Measurements from ENCODE around the gene VTA1.
"Not testable (repeated sequence)": the region's sequence is repeated elsewhere in the genome, so short reads cannot be mapped to it uniquely, and the experiment has no call there.

The VTA1 gene

DNA sequence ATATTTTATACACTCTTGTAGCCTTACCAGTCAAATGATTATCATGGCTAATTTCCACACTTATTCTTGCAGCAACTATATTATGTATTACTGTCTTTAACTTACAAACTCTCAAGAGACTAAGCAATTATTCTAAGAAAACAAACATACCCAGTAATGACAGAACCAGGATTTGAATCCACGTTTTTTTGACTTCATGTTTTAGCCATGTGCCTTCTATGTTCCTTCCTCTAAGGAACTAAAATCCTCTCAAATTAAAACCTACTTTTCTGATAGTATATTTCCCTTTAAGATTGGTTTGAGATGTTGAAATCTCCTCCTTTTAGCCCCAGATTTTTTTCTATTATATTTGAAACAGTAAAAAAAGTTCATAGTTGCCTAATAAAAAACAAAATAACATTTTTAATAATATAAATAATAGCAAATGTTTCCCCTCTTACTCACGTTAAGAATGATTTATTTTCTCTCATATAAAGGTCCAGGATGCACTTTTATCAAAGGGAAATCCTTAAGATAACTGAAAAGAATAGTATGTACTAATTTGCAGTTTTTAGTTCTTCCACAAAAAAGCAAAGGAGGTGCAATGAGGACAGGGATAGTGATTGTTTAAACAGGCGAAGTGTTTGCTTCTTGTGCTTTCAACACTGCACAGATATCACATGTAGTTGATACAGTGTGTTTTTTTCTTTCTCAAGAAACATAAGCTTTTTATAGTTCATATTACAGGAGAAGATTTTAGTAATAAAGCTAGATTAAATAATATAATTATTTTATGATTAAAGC lies 54.0 kb downstream of the VTA1 start:
- no peak for DNase-seq (ENCODE audit: insufficient read length)
- TF ChIP-seq POLR2AphosphoS5 (IDR thresholded peaks at IDR 0.05; ENCODE audit: low read depth, low read length) (no peak), POLR2A (IDR thresholded peaks at IDR 0.05; ENCODE audit: low read depth, low read length) (no peak), TAF1 (IDR thresholded peaks at IDR 0.05; ENCODE audit: borderline replicate concordance, low read depth, low read length) (no peak)
- no peak for FAIRE-seq

DNA sequence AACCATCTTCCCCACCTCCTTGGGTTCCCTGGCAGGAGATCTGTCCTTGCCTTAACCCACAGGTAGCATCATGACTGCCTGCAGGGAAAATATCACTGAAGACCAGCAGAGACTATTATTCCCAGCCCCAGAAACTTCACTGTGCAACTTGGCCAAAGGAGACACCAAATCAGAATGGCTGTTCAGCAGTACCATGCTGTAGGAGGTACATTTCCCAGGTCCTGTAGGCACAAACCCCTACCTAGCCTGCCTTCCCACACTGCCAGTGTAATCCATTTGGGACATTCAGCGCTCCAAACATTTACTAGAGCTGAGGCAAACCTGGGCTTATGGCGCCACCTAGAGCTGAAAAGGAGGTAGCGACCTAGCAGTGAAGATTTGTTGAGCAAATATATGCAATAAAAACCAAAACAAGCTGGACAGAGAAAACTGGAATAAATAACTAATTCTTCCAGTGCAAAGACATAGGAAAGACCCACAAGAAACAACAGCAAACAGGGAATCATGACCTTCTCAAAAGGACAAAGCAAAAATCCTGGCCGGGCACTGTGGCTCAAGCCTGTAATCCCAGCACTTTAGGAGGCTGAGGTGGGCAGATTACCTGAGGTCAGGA lies 60.3 kb downstream of the VTA1 start:
- TF ChIP-seq TAF1 (IDR thresholded peaks at IDR 0.05; ENCODE audit: borderline replicate concordance, low read depth, low read length), result no peak
- TF ChIP-seq POLR2A (IDR thresholded peaks at IDR 0.05; ENCODE audit: low read depth, low read length), result no peak
- TF ChIP-seq POLR2AphosphoS5 (IDR thresholded peaks at IDR 0.05; ENCODE audit: low read depth, low read length), result no peak
- FAIRE-seq, result peak; percentile 38
- no peak for DNase-seq (ENCODE audit: insufficient read length)

DNA sequence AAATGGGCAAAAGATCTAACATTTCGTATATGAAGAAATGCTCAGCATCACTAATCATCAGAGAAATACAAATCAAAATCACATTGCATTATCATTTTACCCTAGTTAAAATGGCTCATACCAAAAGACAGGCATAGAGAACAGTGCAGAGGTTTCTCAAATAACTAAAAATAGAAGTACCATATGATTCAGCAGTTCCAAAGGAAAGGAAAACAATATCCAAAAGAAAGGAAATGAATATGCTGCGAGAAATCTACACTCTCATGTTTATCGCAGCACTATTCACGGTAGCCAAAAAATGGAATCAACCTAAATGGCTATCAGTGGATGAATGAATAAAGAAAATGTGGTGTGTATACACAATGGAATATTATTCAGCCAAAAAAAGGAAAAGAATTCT lies 63.5 kb downstream of the VTA1 start:
- TF ChIP-seq POLR2AphosphoS5 (IDR thresholded peaks at IDR 0.05; ENCODE audit: low read depth, low read length) (no peak), POLR2A (IDR thresholded peaks at IDR 0.05; ENCODE audit: low read depth, low read length) (no peak), TAF1 (IDR thresholded peaks at IDR 0.05; ENCODE audit: borderline replicate concordance, low read depth, low read length) (no peak)
- FAIRE-seq (no peak), DNase-seq (ENCODE audit: insufficient read length) (no peak)

DNA sequence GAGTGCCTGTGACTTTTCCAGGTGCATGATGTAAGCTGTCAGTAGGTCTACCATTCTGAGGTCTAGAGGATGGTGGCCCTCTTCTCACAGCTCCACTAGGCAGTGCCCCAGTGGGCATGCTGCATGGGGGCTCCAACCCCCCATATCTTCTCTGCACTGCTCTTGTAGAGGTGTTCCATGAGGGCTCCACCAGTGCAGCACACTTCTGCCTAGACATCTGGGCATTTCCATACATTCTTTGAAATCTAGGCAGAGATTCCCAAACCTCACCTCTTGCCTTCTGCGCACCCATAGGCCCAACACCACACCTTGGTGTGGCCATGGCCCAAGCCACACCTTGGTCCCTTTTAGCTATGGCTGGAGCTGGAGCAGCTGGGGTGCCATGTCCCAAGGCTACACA lies 66.3 kb downstream of the VTA1 start:
- DNase-seq (ENCODE audit: insufficient read length), result no peak
- no peak for FAIRE-seq
- TF ChIP-seq POLR2AphosphoS5 (IDR thresholded peaks at IDR 0.05; ENCODE audit: low read depth, low read length) (no peak), TAF1 (IDR thresholded peaks at IDR 0.05; ENCODE audit: borderline replicate concordance, low read depth, low read length) (no peak), POLR2A (IDR thresholded peaks at IDR 0.05; ENCODE audit: low read depth, low read length) (no peak)

DNA sequence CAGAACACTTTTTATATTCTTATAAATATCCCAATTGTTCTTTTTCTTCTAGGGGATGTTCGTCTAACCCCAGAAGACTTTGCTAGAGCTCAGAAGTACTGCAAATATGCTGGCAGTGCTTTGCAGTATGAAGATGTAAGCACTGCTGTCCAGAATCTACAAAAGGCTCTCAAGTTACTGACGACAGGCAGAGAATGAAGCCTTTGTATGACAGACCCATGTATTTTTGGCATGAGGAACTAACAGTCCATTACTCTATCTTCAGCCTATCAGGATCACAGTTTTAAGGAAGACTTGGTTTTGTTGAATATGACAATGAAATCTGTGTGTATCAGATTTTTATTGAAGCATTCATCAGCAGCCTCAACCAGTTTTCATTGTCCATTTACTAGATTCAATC lies 71.4 kb downstream of the VTA1 start:
- DNase-seq (ENCODE audit: insufficient read length), result no peak
- TF ChIP-seq POLR2A (IDR thresholded peaks at IDR 0.05; ENCODE audit: low read depth, low read length) (no peak), TAF1 (IDR thresholded peaks at IDR 0.05; ENCODE audit: borderline replicate concordance, low read depth, low read length) (no peak), POLR2AphosphoS5 (IDR thresholded peaks at IDR 0.05; ENCODE audit: low read depth, low read length) (no peak)
- no peak for FAIRE-seq

DNA sequence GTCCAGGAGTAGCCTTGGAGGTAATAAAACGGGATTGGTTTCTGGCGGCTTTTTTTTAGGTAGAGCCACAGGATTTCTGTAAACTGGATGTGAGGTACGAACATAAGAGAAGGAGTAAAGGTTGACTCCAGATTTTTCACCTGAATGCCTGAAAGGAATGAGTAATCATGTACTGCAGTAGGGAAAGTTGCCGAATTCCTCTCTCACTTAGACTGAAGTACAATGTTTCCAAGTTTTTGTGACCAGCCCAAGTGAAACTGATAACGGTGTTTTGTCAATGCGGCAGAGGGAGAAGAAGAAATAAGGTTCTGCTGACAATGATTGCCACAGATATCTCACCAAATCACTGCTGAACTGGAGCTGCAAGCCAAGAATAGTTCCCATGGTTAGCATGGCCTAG lies 75.0 kb downstream of the VTA1 start:
- DNase-seq (ENCODE audit: insufficient read length), result no peak
- FAIRE-seq, result no peak
- no peak for TF ChIP-seq POLR2A (IDR thresholded peaks at IDR 0.05; ENCODE audit: low read depth, low read length)

DNA sequence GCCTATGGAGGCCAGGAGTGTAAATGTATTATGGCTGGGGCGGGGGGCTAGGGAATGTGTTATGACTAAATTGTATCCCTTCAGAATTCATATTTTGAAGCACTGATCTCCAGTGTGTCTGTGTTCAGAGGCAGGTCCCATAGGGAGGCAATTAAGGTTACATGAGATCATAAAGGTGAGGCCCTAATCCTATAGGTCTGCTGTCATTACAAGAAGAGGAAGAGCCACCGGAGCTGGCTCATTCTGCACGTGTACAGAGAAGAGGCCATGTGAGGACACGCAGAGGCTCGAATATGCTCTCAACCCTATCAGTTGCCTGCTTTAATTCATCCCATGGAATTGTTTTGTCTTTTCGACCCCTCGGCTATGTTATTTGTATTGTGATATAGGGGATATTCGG lies 76.9 kb downstream of the VTA1 start:
- TF ChIP-seq POLR2AphosphoS5 (IDR thresholded peaks at IDR 0.05; ENCODE audit: low read depth, low read length), result no peak
- no peak for TF ChIP-seq TAF1 (IDR thresholded peaks at IDR 0.05; ENCODE audit: borderline replicate concordance, low read depth, low read length)
- TF ChIP-seq POLR2A (IDR thresholded peaks at IDR 0.05; ENCODE audit: low read depth, low read length), result no peak
- DNase-seq (ENCODE audit: insufficient read length) (no peak), FAIRE-seq (no peak)

DNA sequence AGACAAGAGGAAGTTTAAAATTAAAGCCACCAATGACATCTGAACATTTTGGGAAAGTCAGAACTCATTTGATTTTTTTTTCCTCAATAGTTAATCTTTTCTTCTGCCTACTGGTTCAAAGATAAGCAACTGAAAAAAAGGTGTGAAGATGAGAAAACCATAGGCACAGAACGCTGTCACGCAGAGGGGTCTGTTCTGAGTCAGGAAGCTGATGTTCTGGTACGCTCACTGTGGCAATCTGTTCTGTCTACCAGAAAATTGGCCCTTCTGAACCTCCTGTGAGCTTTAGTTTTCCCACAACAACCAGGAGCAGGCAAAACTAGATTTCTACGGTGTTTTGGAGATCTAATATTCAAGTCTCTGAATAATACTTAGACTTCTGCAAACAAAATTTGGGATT lies 78.1 kb downstream of the VTA1 start:
- no peak for TF ChIP-seq TAF1 (IDR thresholded peaks at IDR 0.05; ENCODE audit: borderline replicate concordance, low read depth, low read length)
- TF ChIP-seq POLR2AphosphoS5 (IDR thresholded peaks at IDR 0.05; ENCODE audit: low read depth, low read length), result no peak
- TF ChIP-seq POLR2A (IDR thresholded peaks at IDR 0.05; ENCODE audit: low read depth, low read length), result no peak
- no peak for FAIRE-seq
- DNase-seq (ENCODE audit: insufficient read length), result no peak

DNA sequence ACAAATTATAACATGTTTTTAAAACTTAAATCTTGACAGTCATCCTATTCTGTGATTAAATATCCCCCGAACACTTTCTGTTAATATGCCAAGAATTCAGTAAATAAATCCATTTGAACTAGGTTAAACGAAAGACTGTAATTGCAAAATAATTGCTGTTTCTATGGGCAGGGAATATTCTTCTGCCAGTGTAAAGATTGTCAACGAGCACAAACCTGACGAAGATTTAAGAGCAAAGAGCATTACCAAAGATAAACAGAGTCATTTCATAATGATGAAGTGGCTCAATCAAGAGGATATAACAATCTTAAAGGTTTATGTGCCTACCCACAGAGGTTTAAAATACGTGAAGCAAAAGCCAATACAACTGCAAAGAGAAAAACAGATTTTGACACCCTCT lies 78.5 kb downstream of the VTA1 start:
- no peak for DNase-seq (ENCODE audit: insufficient read length)
- no peak for TF ChIP-seq POLR2AphosphoS5 (IDR thresholded peaks at IDR 0.05; ENCODE audit: low read depth, low read length)
- TF ChIP-seq POLR2A (IDR thresholded peaks at IDR 0.05; ENCODE audit: low read depth, low read length), result no peak
- no peak for TF ChIP-seq TAF1 (IDR thresholded peaks at IDR 0.05; ENCODE audit: borderline replicate concordance, low read depth, low read length)

DNA sequence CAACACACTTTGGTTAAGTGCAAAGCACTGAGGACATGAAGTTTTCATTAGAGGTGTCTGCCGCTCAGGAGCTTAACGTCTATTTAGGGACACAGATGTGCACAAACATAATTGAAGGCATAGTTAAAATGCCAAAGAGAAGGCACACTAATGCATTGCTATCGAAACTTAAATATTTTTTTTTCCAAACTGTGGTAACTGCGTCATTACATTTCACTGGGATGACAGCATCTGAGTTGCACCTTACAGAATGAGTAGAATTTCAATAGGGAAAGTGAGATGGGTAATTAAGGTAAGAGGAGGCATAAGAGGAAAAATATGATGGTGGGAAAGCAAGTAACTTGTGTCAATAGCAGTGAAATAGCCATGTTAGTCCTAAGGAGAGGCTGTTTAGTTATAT lies 79.7 kb downstream of the VTA1 start:
- DNase-seq (ENCODE audit: insufficient read length), result no peak
- FAIRE-seq, result no peak
- TF ChIP-seq POLR2A (IDR thresholded peaks at IDR 0.05; ENCODE audit: low read depth, low read length), result no peak
- no peak for TF ChIP-seq POLR2AphosphoS5 (IDR thresholded peaks at IDR 0.05; ENCODE audit: low read depth, low read length)
- no peak for TF ChIP-seq TAF1 (IDR thresholded peaks at IDR 0.05; ENCODE audit: borderline replicate concordance, low read depth, low read length)

More for the DNA sequence above, 78.5 kb downstream of the VTA1 start:
- no peak for FAIRE-seq

DNA sequence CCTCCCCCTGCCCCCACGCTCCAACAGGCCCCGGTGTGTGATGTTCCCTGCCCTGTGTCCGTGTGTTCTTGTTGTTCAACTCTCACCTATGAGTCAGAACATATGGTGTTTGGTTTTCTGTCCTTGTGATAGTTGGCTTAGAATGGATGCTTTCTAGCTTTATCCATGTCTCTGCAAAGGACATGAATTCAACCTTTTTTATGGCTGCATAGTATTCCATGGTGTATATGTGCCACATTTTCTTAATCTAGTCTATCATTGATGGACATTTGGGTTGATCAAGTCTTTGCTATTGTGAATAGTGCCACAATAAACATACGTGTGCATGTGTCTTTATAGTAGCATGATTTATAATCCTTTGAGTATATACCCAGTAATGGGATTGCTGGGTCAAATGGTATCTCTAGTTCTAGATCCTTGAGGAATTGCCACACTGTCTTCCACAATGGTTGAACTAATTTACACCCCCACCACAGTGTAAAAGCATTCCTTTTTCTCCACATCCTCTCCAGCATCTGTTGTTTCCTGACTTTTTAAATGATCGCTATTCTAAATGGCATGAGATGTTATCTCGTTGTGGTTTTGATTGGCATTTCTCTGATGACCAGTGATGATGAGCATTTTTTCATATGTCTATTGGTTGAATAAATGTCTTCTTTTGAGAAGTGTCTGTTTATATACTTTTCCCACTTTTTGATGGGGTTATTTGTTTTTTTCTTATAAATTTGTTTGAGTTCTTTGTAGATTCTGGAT lies 82.6 kb downstream of the VTA1 start:
- FAIRE-seq, result not testable (repeated sequence)

DNA sequence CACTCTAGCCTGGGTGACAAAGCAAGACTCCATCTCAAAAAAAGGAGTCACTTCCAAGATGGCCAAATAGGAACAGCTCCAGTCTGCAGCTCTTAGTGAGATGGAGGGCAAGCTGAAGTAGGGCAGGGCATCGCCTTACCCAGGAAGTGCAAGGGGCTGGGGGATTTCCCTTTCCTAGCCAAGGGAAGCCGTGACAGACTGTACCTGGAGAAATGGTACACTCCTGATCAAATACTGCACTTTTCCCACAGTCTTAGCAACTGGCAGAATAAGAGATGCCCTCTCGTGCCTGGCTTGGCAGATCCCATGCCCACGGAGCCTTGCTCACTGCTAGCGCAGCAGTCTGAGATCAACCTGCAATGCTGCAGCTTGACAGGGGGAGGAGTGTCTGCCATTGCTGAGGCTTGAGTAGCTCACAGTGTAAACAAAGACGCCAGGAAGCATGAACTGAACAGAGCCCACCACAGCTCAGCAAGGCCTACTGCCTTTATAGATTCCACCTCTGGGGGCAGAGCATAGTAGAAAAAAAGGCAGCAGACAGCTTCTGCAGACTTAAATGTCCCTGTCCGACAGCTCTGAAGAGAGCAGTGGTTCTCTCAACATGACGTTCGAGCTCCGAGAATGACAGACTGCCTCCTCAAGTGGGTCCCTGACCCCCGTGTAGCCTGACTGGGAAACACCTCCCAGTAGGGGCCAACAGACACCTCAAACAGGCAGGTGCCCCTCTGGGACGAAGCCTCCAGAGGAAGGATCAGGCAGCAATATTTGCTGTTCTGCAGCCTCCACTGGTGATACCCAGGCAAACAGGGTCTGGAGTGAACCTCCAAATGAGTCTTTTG lies 85.4 kb downstream of the VTA1 start:
- not testable (repeated sequence) for FAIRE-seq; DNase-seq (ENCODE audit: insufficient read length)

More for the DNA sequence above, 82.6 kb downstream of the VTA1 start:
- DNase-seq (ENCODE audit: insufficient read length), result not testable (repeated sequence)
